Embryonic facial prominence (tissue), 1 donor: Measurements from ENCODE around the gene E2F3.

Experiments
- DNase-seq: peaks from one replicate; pipeline ENCODE4 v3.0.0-alpha.2; 2016; ENCODE audit errors: extremely low spot score

E2F3 gene

GRCh38 chr6:20401205-20402091 is at the start of gene E2F3:
TSS of gene E2F3 (plus strand) at chr6:20401879. CDS start at chr6:20402233, 354 bp downstream.
- DNase-seq, result peak; percentile 99

- no peak for DNase-seq
These were observed 49.3 kb upstream of the E2F3 start for GRCh38 chr6:20352346-20352745.

DNA sequence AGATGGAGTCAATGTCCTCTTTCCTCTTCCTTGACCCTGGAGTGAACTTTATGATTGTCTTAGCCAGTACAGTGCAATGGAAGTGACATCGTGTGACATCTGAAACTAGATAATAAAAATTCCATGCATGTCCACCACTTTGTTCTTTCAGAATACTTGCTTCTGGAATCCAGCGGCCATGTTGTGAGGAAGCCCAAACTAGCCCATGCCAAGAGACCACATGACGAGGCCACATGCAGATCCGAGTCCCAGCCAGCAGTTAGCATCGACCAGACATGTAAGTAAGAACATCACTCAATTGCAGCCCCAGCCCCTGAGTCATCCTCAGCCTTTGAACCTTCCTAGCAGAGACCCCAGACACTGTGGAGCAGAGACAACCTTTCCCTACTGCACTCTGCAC is 48.5 kb upstream of the E2F3 start:
- no peak for DNase-seq

DNA sequence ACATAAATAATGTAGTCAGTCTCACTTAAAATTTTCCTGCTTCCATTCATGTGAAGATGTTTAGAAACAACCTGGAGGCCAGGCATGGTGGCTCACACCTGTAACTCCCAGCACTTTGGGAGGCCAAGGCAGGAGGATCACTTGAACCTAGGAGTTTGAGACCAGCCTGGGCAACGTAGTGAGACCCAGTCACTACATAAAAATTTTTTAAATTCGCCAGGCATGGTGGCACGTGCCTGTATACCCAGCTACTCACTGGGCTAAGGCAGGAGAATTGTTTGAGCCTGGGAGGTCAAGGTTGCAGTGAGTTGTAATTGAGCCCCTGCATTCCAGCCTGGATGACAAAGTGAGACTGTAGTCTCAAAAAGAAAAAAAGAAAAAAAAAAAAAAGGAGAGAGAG is 47.3 kb upstream of the E2F3 start:
- DNase-seq, result no peak

- no peak for DNase-seq
These were observed 41.1 kb upstream of the E2F3 start for GRCh38 chr6:20360471-20361119.

DNA sequence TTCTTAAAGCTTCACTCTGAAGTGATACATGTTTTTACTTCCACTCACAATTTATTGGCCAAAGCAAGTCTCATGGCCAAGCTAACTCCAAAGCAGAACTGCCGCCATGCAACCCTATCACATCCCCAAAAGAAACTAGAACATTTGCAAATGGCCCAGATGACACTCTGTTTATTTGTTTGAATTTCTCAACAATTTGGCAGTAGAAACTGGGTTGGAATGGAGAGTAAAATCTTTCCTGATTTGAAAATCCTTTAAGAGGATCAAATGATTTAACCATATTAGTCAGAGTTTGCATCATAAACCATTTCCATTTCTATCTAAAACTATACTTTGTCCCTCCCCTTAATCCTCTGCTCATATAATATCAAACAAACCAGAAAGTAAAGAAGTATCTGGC is 39.1 kb upstream of the E2F3 start:
- no peak for DNase-seq

DNA sequence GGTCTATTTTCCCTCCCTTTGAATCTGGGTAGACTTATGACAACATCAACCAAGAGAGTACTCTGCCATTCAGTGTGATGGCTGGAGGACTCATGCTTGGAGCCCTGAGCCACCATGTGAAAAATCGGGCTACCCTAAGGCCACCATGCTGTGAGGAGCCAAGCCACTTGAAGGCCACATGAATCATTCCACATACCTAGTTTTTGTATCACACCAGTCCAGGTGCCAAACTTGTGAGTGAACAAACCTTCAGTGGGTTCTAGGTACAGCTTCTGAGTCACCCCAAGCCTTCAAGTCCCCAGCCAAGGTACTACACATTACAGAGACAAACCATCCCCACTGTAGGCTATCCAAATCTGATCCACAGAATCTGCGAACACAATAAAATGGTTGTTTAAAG is 37.4 kb upstream of the E2F3 start:
- DNase-seq, result no peak

- DNase-seq, result no peak
These were observed 36.2 kb upstream of the E2F3 start for GRCh38 chr6:20365456-20365855.

GRCh38 chr6:20366082-20366830 is 35.4 kb upstream of the E2F3 start:
- DNase-seq, result no peak

DNA sequence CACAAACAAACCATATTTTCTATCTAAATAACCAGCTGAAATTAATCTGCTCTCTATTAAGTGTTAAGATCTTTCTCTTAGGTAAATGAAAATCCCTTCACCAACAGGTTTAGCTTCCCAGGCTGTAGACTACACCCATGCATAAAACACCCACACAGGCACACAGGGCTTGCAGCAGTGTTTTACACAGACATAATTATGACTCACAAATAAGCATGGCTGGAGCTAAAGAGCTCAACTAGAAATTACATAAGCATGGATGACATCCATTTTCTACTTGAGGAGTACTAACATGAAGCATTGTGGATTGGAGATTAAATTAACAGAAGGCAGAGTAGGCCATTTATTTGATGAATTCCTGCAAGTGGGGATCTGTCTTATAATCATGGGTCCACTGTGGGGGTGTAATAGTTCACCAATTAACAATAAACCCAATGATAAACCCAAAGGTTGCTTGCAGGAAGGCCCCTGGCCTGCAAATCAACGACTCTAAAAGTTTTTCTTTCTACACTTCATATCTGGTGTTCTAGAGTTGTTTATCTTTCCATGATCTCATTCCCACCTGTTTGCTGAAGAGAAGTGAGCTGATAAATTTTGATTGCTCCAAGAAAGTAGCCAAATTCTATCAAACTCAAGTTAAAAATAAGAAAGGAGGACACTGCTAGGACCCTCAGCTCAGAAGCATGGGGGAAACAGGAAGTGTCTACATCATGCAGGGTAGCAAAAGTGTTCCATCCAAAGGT is 33.8 kb upstream of the E2F3 start:
- no peak for DNase-seq

DNA sequence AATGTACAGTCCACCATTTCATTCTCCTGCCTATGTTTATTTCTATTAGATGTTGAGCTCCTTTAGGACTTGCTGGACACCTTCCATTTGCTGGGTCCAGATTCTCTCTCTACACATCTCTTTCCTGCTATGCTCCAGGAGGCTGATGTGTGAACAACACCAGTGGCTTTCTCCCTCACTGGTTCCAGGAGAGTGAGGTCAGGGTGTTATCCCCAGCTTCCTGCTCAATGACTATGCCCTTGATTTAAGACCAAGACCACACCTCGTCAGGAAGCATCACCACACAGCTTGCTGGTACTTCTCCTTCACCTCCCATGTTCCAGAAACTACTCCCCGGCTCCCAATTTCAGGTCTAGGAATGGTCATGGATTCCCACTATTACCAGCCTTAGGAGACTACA is 31.3 kb upstream of the E2F3 start:
- DNase-seq, result no peak

- no peak for DNase-seq
These were observed 30.9 kb upstream of the E2F3 start for GRCh38 chr6:20370801-20371200.

- no peak for DNase-seq
These were observed 26.2 kb upstream of the E2F3 start for GRCh38 chr6:20375436-20375835.

GRCh38 chr6:20377623-20378265 is 23.9 kb upstream of the E2F3 start:
- no peak for DNase-seq

DNA sequence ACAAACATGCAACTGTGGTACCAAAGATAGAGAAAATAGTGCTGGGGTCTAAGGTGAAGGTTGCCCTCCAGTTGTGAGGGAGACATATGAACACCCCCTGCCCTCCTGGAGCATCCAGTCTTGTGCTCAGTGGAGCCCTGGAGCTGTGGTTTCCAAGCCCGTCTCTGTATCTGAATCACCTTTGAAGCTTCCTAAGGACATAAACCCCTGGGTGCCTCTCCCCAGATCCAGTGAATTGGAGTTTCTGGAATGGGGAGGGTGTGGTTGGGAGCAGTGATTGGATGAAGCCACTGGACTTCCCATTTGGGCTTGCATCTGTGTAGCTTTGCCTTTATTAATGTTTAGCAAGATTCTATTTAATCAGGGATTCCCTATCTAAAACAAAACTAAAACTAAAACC is 22.4 kb upstream of the E2F3 start:
- no peak for DNase-seq

GRCh38 chr6:20386218-20386617 is 15.5 kb upstream of the E2F3 start:
- no peak for DNase-seq

GRCh38 chr6:20389066-20389465 is 12.6 kb upstream of the E2F3 start:
- no peak for DNase-seq

DNA sequence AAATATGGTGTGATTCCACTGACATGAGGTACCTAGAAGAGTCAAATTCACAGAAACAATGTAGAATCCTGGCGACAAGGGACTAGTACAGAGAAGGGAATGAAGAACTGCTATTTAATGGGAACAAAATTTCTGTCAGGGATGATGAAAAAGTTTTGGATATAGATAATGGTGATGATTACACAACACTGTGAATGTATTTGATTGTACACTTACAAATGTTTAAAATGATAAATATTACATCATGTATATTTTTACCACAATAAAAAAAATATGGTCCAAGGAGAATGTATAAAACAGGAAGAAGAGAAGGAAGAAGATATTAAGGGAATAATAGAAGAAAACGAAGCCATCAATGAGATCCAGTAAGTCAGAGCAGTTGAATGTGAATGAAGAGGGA is 8.4 kb upstream of the E2F3 start:
- no peak for DNase-seq

- no peak for DNase-seq
These were observed 2.2 kb upstream of the E2F3 start for GRCh38 chr6:20399518-20399917.

DNA sequence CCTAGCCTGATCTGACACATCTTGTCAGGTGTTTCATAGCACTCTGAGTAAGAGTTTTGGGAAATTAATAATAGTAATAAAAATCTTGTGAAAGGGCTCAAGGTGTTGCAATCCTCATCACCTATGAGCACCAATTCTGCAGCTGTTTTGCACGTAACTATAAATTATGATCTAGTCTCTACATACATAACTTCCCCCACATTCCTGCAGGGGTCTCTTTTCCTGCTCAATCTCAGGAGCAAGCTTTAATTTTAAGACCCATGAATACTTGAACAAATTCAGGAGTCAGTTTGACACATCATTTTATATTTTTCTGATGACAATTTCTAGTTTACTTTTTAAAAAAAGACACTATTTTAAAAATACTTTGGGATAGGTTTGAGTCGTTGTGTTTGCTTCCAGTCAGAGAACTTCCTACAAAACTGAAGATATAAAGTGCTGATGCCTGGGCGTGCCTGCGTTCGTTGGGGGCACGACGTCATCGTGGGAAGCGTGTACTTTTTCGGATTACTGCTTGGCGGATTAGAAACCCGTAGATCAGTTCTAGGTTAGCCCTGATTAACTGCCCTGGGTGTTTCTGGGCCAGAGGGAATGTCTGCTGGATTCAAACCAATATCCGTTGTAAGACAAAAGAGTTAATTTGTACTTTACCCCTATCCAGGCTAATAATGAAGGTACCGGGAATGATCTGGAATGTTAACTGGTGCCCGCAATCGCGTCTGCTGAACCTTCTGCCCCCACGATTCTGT is 1.0 kb upstream of the E2F3 start:
- no peak for DNase-seq

DNA sequence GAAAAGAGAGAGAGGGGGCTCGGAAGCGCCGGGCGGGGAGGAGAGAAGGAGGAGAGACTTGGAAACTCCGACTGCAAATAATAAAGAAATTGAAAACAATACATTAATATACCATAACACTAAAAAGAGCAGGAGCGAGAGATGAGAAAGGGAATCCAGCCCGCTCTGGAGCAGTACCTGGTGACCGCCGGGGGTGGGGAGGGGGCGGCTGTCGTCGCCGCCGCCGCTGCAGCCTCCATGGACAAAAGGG is 338 bp downstream of the E2F3 start:
- no peak for DNase-seq
